Astrocyte (in vitro differentiated cells and primary cell): Measurements from ENCODE around the gene FLYWCH1. TPM values are rescaled to one million over a fixed set of nuclear protein-coding genes. Genes with fewer than 3 reads are reported as not detected.

ENCODE experiments used
- DNase-seq: peaks from one replicate; pipeline ENCODE4 v3.0.0-alpha.2; 2010; ENCODE audit warnings: low read depth
- FAIRE-seq: peaks from 2 replicates; lab custom pipeline; 2011; peaks lifted over from hg19 to GRCh38; lab: Jason Lieb, UNC
- H2AFZ ChIP-seq: 2 replicates; pipeline ENCODE4 v1.6.0; 2012; ENCODE audit warnings: low read depth, low read length, inconsistent platforms
- H3K27ac ChIP-seq: 2 replicates; pipeline ENCODE4 v1.5.1; 2011; ENCODE audit warnings: low read depth, low read length, inconsistent platforms
- H3K27me3 ChIP-seq: 2 replicates; pipeline ENCODE4 v1.6.0; 2011; ENCODE audit warnings: low read length, inconsistent platforms; ENCODE audit not compliant: insufficient read depth
- H3K36me3 ChIP-seq: 2 replicates; pipeline ENCODE4 v1.5.1; 2011; ENCODE audit warnings: low read length, inconsistent platforms; ENCODE audit not compliant: insufficient read depth
- H3K4me1 ChIP-seq: 2 replicates; pipeline ENCODE4 v1.5.1; 2011; ENCODE audit warnings: low read length, inconsistent platforms; ENCODE audit not compliant: insufficient read depth
- H3K4me2 ChIP-seq: 2 replicates; pipeline ENCODE4 v1.6.0; 2012; ENCODE audit warnings: low read length, inconsistent platforms
- H3K4me3 ChIP-seq: 2 replicates; pipeline ENCODE4 v1.5.1; 2011; ENCODE audit warnings: low read depth, mild to moderate bottlenecking, low read length, inconsistent platforms; ENCODE audit not compliant: insufficient read depth
- H3K79me2 ChIP-seq: 2 replicates; pipeline ENCODE4 v1.6.0; 2012; ENCODE audit warnings: mild to moderate bottlenecking, low read length, inconsistent platforms; ENCODE audit not compliant: insufficient read depth
- H3K9ac ChIP-seq: 2 replicates; pipeline ENCODE4 v1.6.0; 2012; ENCODE audit warnings: mild to moderate bottlenecking, low read length, inconsistent platforms
- H3K9me3 ChIP-seq: 2 replicates; pipeline ENCODE4 v1.5.1; 2012; ENCODE audit warnings: low read depth, mild to moderate bottlenecking, low read length, inconsistent platforms; ENCODE audit not compliant: insufficient read depth
- H4K20me1 ChIP-seq: 2 replicates; pipeline ENCODE4 v1.6.0; 2012; ENCODE audit warnings: low read length, inconsistent platforms; ENCODE audit not compliant: insufficient read depth
- H3K27ac Mint-ChIP-seq: one replicate; pipeline ENCODE4 v1.8.0; 2021; ENCODE audit warnings: mild to moderate bottlenecking, mixed read lengths; ENCODE audit not compliant: unreplicated experiment
- H3K27me3 Mint-ChIP-seq: one replicate; pipeline ENCODE4 v1.8.0; 2021; ENCODE audit warnings: low read depth, mixed read lengths; ENCODE audit not compliant: unreplicated experiment
- H3K36me3 Mint-ChIP-seq: one replicate; pipeline ENCODE4 v1.8.0; 2021; ENCODE audit warnings: low read depth, mixed read lengths; ENCODE audit not compliant: unreplicated experiment
- H3K4me1 Mint-ChIP-seq: one replicate; pipeline ENCODE4 v1.8.0; 2021; ENCODE audit warnings: low read depth, mixed read lengths; ENCODE audit not compliant: unreplicated experiment
- H3K4me3 Mint-ChIP-seq: one replicate; pipeline ENCODE4 v1.8.0; 2021; ENCODE audit warnings: mild to moderate bottlenecking, moderate library complexity, mixed read lengths; ENCODE audit not compliant: unreplicated experiment
- H3K9me3 Mint-ChIP-seq: one replicate; pipeline ENCODE4 v1.8.0; 2021; ENCODE audit warnings: mild to moderate bottlenecking, mixed read lengths; ENCODE audit not compliant: unreplicated experiment
- EZH2 ChIP-seq: IDR thresholded peaks from 2 replicates; pipeline ENCODE4 v1.6.1; 2012; ENCODE audit warnings: mild to moderate bottlenecking, low read length, inconsistent platforms; ENCODE audit not compliant: insufficient read depth
- total RNA-seq: library from RNA; stranded (reverse); gene quantifications from 2 replicates; pipeline ENCODE4 v1.2.1, GENCODE V29; 2021
- TF ChIP-seq, protein P1 (sequence below): IDR thresholded peaks from 2 replicates; pipeline ENCODE4 v1.5.1; 2011; ENCODE audit warnings: low read depth, mild to moderate bottlenecking, inconsistent platforms, low read length, moderate library complexity; ENCODE audit not compliant: insufficient read depth

Gene FLYWCH1
- total RNA-seq, 1 donor from 2014 or later: 58.9 TPM

DNA sequence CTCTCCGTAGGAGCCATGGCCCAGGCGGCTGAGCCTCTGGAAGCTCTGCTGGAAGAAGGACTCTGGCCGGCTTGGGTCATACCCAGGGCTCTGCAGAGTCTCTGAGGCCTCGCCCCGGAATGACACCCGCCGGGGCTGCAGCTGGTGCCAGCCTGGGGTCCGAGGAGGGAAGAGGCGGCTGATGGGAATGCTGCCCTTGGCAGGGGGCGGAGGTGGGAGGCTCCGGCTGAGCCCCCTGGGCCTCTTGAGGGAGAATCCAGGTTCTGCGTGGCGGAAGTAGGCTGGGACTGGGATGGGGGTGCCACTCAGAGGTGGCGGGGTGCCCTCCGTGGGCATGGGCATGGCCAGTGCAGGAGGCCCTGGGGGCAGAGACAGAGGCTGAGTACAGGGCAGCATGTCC lies 64.9 kb downstream of the FLYWCH1 start:
- Histone ChIP-seq H3K4me3 (no peak overlapping the region), H3K36me3 (no peaks in the 10 kb centered on the region), H3K4me2 (no peak overlapping the region), H4K20me1 (peaks cover 11% of the 10 kb centered on the region), H3K9ac (no peak overlapping the region), H3K27me3 (no peaks in the 10 kb centered on the region), H3K27ac (no peak overlapping the region), H2AFZ (no peak overlapping the region), H3K79me2 (peaks cover 6% of the 10 kb centered on the region), H3K4me1 (peaks cover 17% of the 10 kb centered on the region), H3K9me3 (no peaks in the 10 kb centered on the region)
- H3K36me3 Mint-ChIP-seq: no peaks in the 10 kb centered on the region
- DNase-seq: no peak
- peaks cover 14% of the 10 kb centered on the region for H3K27me3 Mint-ChIP-seq
- no peak overlapping the region for H3K27ac Mint-ChIP-seq
- no peak overlapping the region for H3K4me3 Mint-ChIP-seq
- peaks cover 1% of the 10 kb centered on the region for H3K4me1 Mint-ChIP-seq
- no peaks in the 10 kb centered on the region for H3K9me3 Mint-ChIP-seq
- TF ChIP-seq, protein P1, sequence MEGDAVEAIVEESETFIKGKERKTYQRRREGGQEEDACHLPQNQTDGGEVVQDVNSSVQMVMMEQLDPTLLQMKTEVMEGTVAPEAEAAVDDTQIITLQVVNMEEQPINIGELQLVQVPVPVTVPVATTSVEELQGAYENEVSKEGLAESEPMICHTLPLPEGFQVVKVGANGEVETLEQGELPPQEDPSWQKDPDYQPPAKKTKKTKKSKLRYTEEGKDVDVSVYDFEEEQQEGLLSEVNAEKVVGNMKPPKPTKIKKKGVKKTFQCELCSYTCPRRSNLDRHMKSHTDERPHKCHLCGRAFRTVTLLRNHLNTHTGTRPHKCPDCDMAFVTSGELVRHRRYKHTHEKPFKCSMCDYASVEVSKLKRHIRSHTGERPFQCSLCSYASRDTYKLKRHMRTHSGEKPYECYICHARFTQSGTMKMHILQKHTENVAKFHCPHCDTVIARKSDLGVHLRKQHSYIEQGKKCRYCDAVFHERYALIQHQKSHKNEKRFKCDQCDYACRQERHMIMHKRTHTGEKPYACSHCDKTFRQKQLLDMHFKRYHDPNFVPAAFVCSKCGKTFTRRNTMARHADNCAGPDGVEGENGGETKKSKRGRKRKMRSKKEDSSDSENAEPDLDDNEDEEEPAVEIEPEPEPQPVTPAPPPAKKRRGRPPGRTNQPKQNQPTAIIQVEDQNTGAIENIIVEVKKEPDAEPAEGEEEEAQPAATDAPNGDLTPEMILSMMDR: no peak
- TF ChIP-seq EZH2: no peak
- FAIRE-seq: no peak

DNA sequence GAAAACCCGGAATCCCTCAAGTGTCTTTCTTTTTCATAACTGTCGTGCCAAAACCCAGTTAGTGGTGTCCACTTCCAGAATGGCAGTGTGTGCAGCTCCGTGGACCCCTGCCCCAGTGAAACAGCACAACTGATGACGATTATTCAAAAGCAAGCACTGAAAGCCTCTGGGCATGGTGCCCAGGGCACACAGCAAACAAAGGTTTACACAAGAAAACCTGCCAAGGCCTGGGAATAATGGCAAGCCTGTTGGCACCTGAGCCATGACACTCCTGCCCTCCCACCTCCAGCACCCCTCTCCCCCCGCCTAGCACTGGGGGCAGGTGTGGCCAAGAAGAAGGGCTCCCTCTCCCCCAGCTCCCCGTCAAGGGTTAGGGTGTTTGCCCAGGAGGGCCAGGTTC lies 65.7 kb downstream of the FLYWCH1 start:
- Mint-ChIP-seq H3K27ac (no peak overlapping the region), H3K4me3 (no peak overlapping the region), H3K4me1 (peaks cover 3% of the 10 kb centered on the region), H3K36me3 (no peaks in the 10 kb centered on the region), H3K27me3 (peaks cover 10% of the 10 kb centered on the region), H3K9me3 (no peaks in the 10 kb centered on the region)
- H3K9me3 ChIP-seq: no peaks in the 10 kb centered on the region
- FAIRE-seq (no peak), DNase-seq (no peak)
- H3K27ac ChIP-seq: no peak overlapping the region
- H3K9ac ChIP-seq: no peak overlapping the region
- H3K4me3 ChIP-seq: no peak overlapping the region
- peaks cover 17% of the 10 kb centered on the region for H3K4me1 ChIP-seq
- no peaks in the 10 kb centered on the region for H3K36me3 ChIP-seq
- no peak for TF ChIP-seq EZH2
- TF ChIP-seq, protein P1: no peak
- no peaks in the 10 kb centered on the region for H3K27me3 ChIP-seq
- H3K79me2 ChIP-seq: peaks cover 6% of the 10 kb centered on the region
- H3K4me2 ChIP-seq: no peak overlapping the region
- H2AFZ ChIP-seq: no peak overlapping the region
- peaks cover 6% of the 10 kb centered on the region for H4K20me1 ChIP-seq

GRCh38 chr16:2979669-2980226 lies 68.0 kb downstream of the FLYWCH1 start:
- H3K4me3 Mint-ChIP-seq: peak overlapping the region; percentile 74
- H3K36me3 ChIP-seq: no peaks in the 10 kb centered on the region
- H3K27ac Mint-ChIP-seq: no peak overlapping the region
- no peaks in the 10 kb centered on the region for H3K9me3 ChIP-seq
- peaks cover 6% of the 10 kb centered on the region for H3K79me2 ChIP-seq
- peaks cover 3% of the 10 kb centered on the region for H3K4me1 Mint-ChIP-seq
- FAIRE-seq (no peak), DNase-seq (no peak)
- H3K4me2 ChIP-seq: peak overlapping the region; percentile 97
- no peaks in the 10 kb centered on the region for H3K9me3 Mint-ChIP-seq
- H3K4me1 ChIP-seq: peaks cover 17% of the 10 kb centered on the region
- no peaks in the 10 kb centered on the region for H3K36me3 Mint-ChIP-seq
- H4K20me1 ChIP-seq: no peaks in the 10 kb centered on the region
- H3K9ac ChIP-seq: peak overlapping the region; percentile 92
- H3K27me3 ChIP-seq: no peaks in the 10 kb centered on the region
- H2AFZ ChIP-seq: peak overlapping the region; percentile 97
- peaks cover 10% of the 10 kb centered on the region for H3K27me3 Mint-ChIP-seq
- TF ChIP-seq EZH2: no peak
- TF ChIP-seq, protein P1: no peak
- peak overlapping the region; percentile 77 for H3K27ac ChIP-seq
- peak overlapping the region; percentile 68 for H3K4me3 ChIP-seq
